H9 (cell line): ENCODE data around the gene PIEZO2. TPM values are rescaled to one million over a fixed set of nuclear protein-coding genes. Genes with fewer than 3 reads are reported as not detected.

Experiments used
- DNase-seq: peaks from one replicate; pipeline ENCODE4 v3.0.0-alpha.2; 2017
- H2AFZ ChIP-seq: one replicate; pipeline ENCODE4 v1.6.1; 2013; ENCODE audit warnings: mild to moderate bottlenecking, low read length, control low read depth, moderate library complexity
- H2AK5ac ChIP-seq: 2 replicates; pipeline ENCODE4 v1.6.1; 2013; ENCODE audit warnings: low read length, control low read depth, mixed read lengths; ENCODE audit not compliant: insufficient read length
- H2BK120ac ChIP-seq: one replicate; pipeline ENCODE4 v1.6.1; 2013; ENCODE audit warnings: low read depth, mild to moderate bottlenecking, low read length, control low read depth, inconsistent platforms; ENCODE audit not compliant: poor library complexity, severe bottlenecking
- H2BK12ac ChIP-seq: 2 replicates; pipeline ENCODE4 v1.6.1; 2013; ENCODE audit warnings: low read length, control low read depth, mixed read lengths, low read depth; ENCODE audit not compliant: insufficient read length
- H2BK15ac ChIP-seq: 2 replicates; pipeline ENCODE4 v1.6.1; 2013; ENCODE audit warnings: low read depth, low read length, control low read depth
- H2BK20ac ChIP-seq: one replicate; pipeline ENCODE4 v1.6.1; 2013; ENCODE audit warnings: low read depth, mild to moderate bottlenecking, low read length, control low read depth, inconsistent platforms; ENCODE audit not compliant: poor library complexity, severe bottlenecking
- H2BK5ac ChIP-seq: 2 replicates; pipeline ENCODE4 v1.6.1; 2013; ENCODE audit warnings: low read length, control low read depth, mixed read lengths; ENCODE audit not compliant: insufficient read length
- H3K14ac ChIP-seq: 2 replicates; pipeline ENCODE4 v1.6.1; 2013; ENCODE audit warnings: low read length, control low read depth; ENCODE audit not compliant: insufficient read depth
- H3K18ac ChIP-seq: 2 replicates; pipeline ENCODE4 v1.6.1; 2013; ENCODE audit warnings: low read depth, mild to moderate bottlenecking, mixed read lengths, low read length, control low read depth; ENCODE audit not compliant: insufficient read length
- H3K23ac ChIP-seq: 2 replicates; pipeline ENCODE4 v1.6.1; 2013; ENCODE audit warnings: low read length, control low read depth, mixed read lengths, low read depth; ENCODE audit not compliant: insufficient read length
- H3K23me2 ChIP-seq: 2 replicates; pipeline ENCODE4 v1.6.1; 2013; ENCODE audit warnings: low read depth, mild to moderate bottlenecking, mixed read lengths, low read length, control low read depth; ENCODE audit not compliant: insufficient read length, poor library complexity, severe bottlenecking
- H3K27ac ChIP-seq: 2 replicates; pipeline ENCODE4 v1.5.1; 2013; ENCODE audit warnings: low read length, control low read depth, mixed read lengths, low read depth; ENCODE audit not compliant: insufficient read length
- H3K27me3 ChIP-seq: 2 replicates; pipeline ENCODE4 v1.6.1; 2013; ENCODE audit warnings: low read length, control low read depth, inconsistent platforms; ENCODE audit not compliant: insufficient read depth
- H3K4ac ChIP-seq: 2 replicates; pipeline ENCODE4 v1.6.1; 2013; ENCODE audit warnings: low read depth, mild to moderate bottlenecking, control low read depth, inconsistent platforms, low read length, moderate library complexity
- H3K4me1 ChIP-seq: 2 replicates; pipeline ENCODE4 v1.6.1; 2013; ENCODE audit warnings: low read length, control low read depth, inconsistent platforms; ENCODE audit not compliant: insufficient read depth
- H3K4me2 ChIP-seq: 2 replicates; pipeline ENCODE4 v1.6.1; 2013; ENCODE audit warnings: low read length, control low read depth, mixed read lengths; ENCODE audit not compliant: insufficient read length, insufficient read depth
- H3K56ac ChIP-seq: 2 replicates; pipeline ENCODE4 v1.6.1; 2013; ENCODE audit warnings: low read depth, mild to moderate bottlenecking, mixed read lengths, low read length, control low read depth; ENCODE audit not compliant: insufficient read length
- H3K79me1 ChIP-seq: 2 replicates; pipeline ENCODE4 v1.6.1; 2013; ENCODE audit warnings: low read depth, mild to moderate bottlenecking, moderate library complexity, low read length, control low read depth, inconsistent platforms; ENCODE audit not compliant: insufficient read depth, poor library complexity, severe bottlenecking
- H3K79me2 ChIP-seq: 2 replicates; pipeline ENCODE4 v1.6.1; 2013; ENCODE audit warnings: low read length, control low read depth, inconsistent platforms; ENCODE audit not compliant: insufficient read depth
- H3K9ac ChIP-seq: 2 replicates; pipeline ENCODE4 v1.6.1; 2013; ENCODE audit warnings: low read length, control low read depth, mixed read lengths; ENCODE audit not compliant: insufficient read length; ENCODE audit errors: extremely low read depth
- H3K9me3 ChIP-seq: one replicate; pipeline ENCODE4 v1.6.1; 2013; ENCODE audit warnings: low read depth, low read length, inconsistent platforms; ENCODE audit not compliant: control insufficient read depth
- H3T11ph ChIP-seq: one replicate; pipeline ENCODE4 v1.6.1; 2013; ENCODE audit warnings: mild to moderate bottlenecking, low read length, control low read depth, inconsistent platforms
- H4K20me1 ChIP-seq: one replicate; pipeline ENCODE4 v1.6.1; 2013; ENCODE audit not compliant: control insufficient read depth, insufficient read length, insufficient read depth
- H4K5ac ChIP-seq: 2 replicates; pipeline ENCODE4 v1.6.1; 2013; ENCODE audit warnings: low read depth, mild to moderate bottlenecking, mixed read lengths, low read length, control low read depth; ENCODE audit not compliant: insufficient read length
- H4K8ac ChIP-seq: replicated peaks from 2 replicates; pipeline ENCODE4 v1.6.1; 2013; ENCODE audit warnings: low read length, control low read depth, mixed read lengths, low read depth; ENCODE audit not compliant: insufficient read length
- H4K91ac ChIP-seq: 2 replicates; pipeline ENCODE4 v1.6.1; 2013; ENCODE audit warnings: low read depth, mild to moderate bottlenecking, moderate library complexity, mixed read lengths, low read length, control low read depth; ENCODE audit not compliant: insufficient read length
- H3K27ac Mint-ChIP-seq, 3 experiments: 2 replicates in 2 of 3; 3 replicates in 1 of 3; pipeline ENCODE4 v1.8.0; 2020 to 2021; ENCODE audit warnings: mixed read lengths in 3 of 3, mild to moderate bottlenecking in 1 of 3, moderate library complexity in 1 of 3
- H3K27me3 Mint-ChIP-seq: 2 replicates; pipeline ENCODE4 v1.8.0; 2021; ENCODE audit warnings: low read depth, mild to moderate bottlenecking, moderate library complexity, mixed read lengths
- H3K36me3 Mint-ChIP-seq, 3 experiments: 2 replicates in 2 of 3; 3 replicates in 1 of 3; pipeline ENCODE4 v1.8.0; 2020 to 2021; ENCODE audit warnings: low read depth in 3 of 3, mixed read lengths in 3 of 3; ENCODE audit not compliant: insufficient read depth in 1 of 3
- H3K4me1 Mint-ChIP-seq, 2 experiments: 2 replicates each; pipeline ENCODE4 v1.8.0; 2020; ENCODE audit warnings: mixed read lengths in 2 of 2
- H3K4me3 Mint-ChIP-seq, 2 experiments: 2 replicates in 1 of 2; 3 replicates in 1 of 2; pipeline ENCODE4 v1.8.0; 2020 to 2021; ENCODE audit warnings: mild to moderate bottlenecking in 2 of 2, mixed read lengths in 2 of 2, moderate library complexity in 1 of 2
- H3K9me3 Mint-ChIP-seq, 2 experiments: 2 replicates in 1 of 2; 3 replicates in 1 of 2; pipeline ENCODE4 v1.8.0; 2020; ENCODE audit warnings: mild to moderate bottlenecking in 2 of 2, mixed read lengths in 2 of 2, moderate library complexity in 1 of 2
- CTCF ChIP-seq: fragments of 200-600 bp; sonication (generic); conservative IDR thresholded peaks from 3 replicates; pipeline ENCODE4 v1.8.0; 2021; ENCODE audit warnings: antibody characterized with exemption, mild to moderate bottlenecking
- WGBS: extraction: QIAGEN DNeasy Blood & Tissue Kit; methylation state at CpG from one replicate; pipeline ENCODE4 v1.1.7; 2013; ENCODE audit warnings: missing lambda C conversion rate, low lambda C conversion rate, mixed read lengths; ENCODE audit not compliant: insufficient read length; ENCODE audit errors: extremely low coverage; 5-methylcytosine and 5-hydroxymethylcytosine counted together
- total RNA-seq: library from RNA; stranded (reverse); gene quantifications from 2 replicates; pipeline ENCODE4 v1.2.1, GENCODE V29; 2021

The PIEZO2 gene
- total RNA-seq, 1 experiment from 2014 or later: 3.9 TPM

- no peak overlapping the region for H3K23ac ChIP-seq
- no peaks in the 10 kb centered on the region for H4K20me1 ChIP-seq
- H3K14ac ChIP-seq: no peak overlapping the region
- no peak overlapping the region for H2BK5ac ChIP-seq
- H3K9me3 ChIP-seq: no peaks in the 10 kb centered on the region
- no peak overlapping the region for H4K5ac ChIP-seq
- H3K9ac ChIP-seq: no peak overlapping the region
- Mint-ChIP-seq H3K4me3 (no peak overlapping the region), H3K4me1 (no peaks in the 10 kb centered on the region), H3K9me3 (no peaks in the 10 kb centered on the region), H3K27ac (no peak overlapping the region), H3K27me3 (no peaks in the 10 kb centered on the region), H3K36me3 (no peaks in the 10 kb centered on the region; a peak in 1 of 7 replicates)
- no peak overlapping the region for H2BK12ac ChIP-seq
- H2AFZ ChIP-seq: no peak overlapping the region
- H4K91ac ChIP-seq: no peak overlapping the region
- H3K27me3 ChIP-seq: no peaks in the 10 kb centered on the region
- H3K4ac ChIP-seq: no peak overlapping the region
- no peak for TF ChIP-seq CTCF
- H3K27ac ChIP-seq: no peak overlapping the region
- no peak for DNase-seq
- H3K56ac ChIP-seq: no peak overlapping the region
- H2AK5ac ChIP-seq: no peak overlapping the region
- no peak overlapping the region for H2BK120ac ChIP-seq
- H3K79me2 ChIP-seq: no peaks in the 10 kb centered on the region
- no CpG with 5 or more reads among the region's 9 CpGs for WGBS
- H2BK20ac ChIP-seq: no peak overlapping the region
- H3K4me2 ChIP-seq: no peak overlapping the region
- no peak overlapping the region for H3K18ac ChIP-seq
- H3K23me2 ChIP-seq: no peaks in the 10 kb centered on the region
- no peaks in the 10 kb centered on the region for H3K4me1 ChIP-seq
- no peak overlapping the region for H3T11ph ChIP-seq
- H2BK15ac ChIP-seq: no peak overlapping the region
- no peak overlapping the region for H4K8ac ChIP-seq
- no peaks in the 10 kb centered on the region for H3K79me1 ChIP-seq
Observed at GRCh38 chr18:10715791-10716190, 433.6 kb downstream of the PIEZO2 start.
